Measurements from ENCODE around the gene MAML1.

- TF ChIP-seq, protein P1, sequence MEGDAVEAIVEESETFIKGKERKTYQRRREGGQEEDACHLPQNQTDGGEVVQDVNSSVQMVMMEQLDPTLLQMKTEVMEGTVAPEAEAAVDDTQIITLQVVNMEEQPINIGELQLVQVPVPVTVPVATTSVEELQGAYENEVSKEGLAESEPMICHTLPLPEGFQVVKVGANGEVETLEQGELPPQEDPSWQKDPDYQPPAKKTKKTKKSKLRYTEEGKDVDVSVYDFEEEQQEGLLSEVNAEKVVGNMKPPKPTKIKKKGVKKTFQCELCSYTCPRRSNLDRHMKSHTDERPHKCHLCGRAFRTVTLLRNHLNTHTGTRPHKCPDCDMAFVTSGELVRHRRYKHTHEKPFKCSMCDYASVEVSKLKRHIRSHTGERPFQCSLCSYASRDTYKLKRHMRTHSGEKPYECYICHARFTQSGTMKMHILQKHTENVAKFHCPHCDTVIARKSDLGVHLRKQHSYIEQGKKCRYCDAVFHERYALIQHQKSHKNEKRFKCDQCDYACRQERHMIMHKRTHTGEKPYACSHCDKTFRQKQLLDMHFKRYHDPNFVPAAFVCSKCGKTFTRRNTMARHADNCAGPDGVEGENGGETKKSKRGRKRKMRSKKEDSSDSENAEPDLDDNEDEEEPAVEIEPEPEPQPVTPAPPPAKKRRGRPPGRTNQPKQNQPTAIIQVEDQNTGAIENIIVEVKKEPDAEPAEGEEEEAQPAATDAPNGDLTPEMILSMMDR (IDR thresholded peaks at IDR 0.05) = no peak
- no peak for TF ChIP-seq POLR2A (IDR thresholded peaks at IDR 0.05)
Observed at GRCh38 chr5:179817890-179818745, 85.5 kb downstream of the MAML1 start.

Data from body of pancreas (tissue), 4 donors.